Pons (tissue), 1 donor: ENCODE results near the gene A4GALT.
"Not testable (repeated sequence)": the region's sequence is repeated elsewhere in the genome, so short reads cannot be mapped to it uniquely, and the experiment has no call there.

ENCODE experiments used
- DNase-seq: peaks from one replicate; pipeline ENCODE4 v3.0.0-alpha.2; 2016; ENCODE audit warnings: low spot score

A4GALT gene, protein sequence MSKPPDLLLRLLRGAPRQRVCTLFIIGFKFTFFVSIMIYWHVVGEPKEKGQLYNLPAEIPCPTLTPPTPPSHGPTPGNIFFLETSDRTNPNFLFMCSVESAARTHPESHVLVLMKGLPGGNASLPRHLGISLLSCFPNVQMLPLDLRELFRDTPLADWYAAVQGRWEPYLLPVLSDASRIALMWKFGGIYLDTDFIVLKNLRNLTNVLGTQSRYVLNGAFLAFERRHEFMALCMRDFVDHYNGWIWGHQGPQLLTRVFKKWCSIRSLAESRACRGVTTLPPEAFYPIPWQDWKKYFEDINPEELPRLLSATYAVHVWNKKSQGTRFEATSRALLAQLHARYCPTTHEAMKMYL

DNA sequence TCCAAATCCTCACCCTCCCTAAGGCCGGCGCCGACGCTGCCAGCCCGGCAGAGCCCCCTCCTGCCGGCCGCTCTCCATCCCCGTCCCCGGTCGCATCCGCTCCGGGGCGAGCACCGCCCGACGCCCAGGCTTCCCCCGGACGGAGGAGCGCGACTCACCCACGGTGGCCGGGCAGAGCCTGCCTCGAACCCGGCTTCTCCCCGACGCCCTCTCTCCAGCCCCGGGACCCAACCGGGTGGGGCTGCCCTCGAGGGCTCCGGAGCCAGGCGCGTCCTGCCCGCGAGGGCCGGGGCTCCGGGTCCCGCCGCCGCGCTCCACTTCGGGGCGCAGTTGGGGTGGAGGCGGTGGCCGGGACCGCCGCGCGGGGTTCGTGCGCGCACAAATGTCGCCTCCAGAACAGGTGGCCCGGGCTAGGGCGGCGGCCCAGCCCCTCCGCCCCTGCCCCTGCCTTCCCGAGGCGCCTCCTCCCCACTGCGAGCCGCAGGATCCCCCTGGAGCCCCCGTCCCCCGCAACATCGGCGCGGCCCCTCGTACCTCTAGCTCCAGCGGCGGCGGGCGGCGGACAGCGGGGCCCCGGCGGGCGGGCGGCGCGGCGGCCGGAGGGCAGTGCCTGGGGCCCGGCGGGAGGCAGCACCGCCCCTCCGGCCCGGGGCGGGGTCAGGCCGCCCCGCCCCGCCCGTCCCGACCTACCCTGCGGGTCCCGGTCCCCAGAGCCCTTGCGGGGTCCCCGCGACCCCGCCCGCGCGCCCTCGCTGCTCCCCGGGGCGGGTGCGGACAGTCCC lies at the start of gene A4GALT:
TSS of gene A4GALT (minus strand) at position 608 of the 782 bp plus-strand sequence. CDS start 26,919 bp downstream, outside the sequence.
- DNase-seq, result no peak

DNA sequence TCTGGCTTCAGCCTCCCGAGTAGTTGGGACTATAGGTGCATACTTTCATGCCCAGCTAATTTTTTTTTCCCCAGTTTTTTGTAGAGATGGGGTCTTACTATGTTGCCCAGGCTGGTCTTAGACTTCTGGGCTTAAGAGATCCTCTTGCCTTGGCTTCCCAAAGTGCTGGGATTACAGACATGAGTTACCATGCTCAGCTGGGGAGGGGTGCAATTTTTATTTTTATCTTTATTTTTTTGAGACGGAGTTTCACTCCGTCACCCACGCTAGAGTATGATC lies 49.7 kb upstream of the A4GALT start:
- DNase-seq, result no peak

DNA sequence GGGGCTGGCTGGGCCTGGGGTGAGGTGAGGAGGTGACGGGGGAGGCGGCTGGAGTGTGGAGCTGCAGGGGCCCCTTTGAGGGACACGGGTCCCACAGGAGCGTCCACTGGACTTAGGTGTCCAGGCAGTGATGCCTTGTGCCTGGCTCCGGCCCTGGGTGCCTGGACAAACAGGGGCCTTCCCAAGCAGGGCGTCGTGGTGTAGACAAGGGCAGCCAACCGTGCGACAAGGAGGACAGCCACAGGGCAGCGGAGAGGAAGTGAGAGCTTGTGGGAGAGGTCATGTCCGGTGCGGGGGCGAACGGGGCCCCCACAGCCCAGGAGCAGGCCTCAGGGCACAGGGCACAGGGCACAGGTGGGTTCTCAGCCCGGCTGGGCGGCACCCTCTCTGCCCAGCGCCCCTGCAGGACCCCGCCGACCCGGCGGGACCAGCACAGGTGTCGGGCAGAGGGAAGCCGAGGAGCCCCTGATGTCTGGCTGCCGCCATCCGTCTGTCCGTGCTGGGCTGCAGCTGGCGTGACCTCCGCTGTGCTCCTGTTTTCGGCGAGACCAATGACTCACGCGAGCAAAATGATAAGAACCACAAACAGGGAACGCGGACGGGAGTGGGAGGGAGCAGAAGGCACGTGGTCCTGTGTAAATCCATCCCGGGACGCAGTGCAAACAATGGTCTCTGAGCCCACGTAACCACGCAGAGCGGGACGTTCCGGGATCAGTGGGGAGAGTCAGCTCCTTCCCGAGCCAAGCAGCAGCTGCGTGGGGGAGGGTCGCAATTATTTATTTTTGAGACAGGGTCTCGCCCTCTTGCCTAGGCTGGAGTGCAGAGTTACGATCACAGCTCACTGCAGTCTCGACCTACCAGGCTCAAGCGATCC lies 49.1 kb upstream of the A4GALT start:
- no peak for DNase-seq

DNA sequence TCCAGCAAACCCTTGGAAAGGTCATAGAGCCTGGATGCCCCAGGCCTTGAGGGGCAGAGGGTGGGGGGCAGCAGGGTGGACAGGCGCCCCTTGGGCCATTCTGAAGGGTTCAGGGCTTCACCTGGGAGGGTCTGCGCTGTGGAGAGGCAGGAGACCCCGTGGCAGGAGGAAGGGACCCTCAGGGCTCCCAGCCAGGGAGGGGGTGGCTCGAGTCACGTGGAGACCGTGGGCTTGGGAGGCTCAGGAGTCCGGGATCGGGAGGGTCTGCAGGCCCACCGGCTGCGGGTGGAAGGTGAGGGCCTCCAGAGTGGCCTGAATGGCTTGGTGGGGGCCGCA lies 48.5 kb upstream of the A4GALT start:
- DNase-seq, result no peak

DNA sequence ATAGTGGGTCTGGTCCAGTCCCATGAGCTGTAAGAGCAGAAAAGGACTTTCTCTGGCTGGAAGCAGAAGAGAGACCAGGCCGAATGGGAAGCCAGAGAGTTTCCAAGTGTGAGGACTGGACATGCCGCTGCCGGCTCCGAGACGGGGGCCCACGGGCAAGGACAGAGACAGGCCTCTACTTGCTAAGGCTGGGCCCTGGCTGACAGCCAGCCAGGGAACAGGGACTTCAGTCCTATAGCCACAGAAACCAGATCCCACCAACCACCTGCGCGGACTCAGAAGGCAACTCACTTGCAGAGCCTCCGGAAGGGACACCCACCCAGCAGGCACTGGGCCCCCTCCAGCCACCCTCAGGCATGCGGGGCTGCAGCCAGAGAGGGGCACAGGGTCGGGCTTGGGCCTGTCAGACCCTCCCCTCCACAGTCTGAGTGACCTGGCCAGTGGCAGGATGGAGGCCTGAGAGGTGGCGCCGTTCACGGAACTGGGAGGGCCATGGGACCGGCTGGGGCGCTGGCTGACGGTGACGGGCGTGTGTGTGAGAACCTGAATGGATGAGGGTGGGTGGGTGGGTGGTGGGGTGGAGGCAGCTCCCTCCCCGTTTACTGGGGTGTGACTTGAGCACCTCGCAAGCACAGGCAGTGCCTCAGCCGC lies 47.8 kb upstream of the A4GALT start:
- no peak for DNase-seq

DNA sequence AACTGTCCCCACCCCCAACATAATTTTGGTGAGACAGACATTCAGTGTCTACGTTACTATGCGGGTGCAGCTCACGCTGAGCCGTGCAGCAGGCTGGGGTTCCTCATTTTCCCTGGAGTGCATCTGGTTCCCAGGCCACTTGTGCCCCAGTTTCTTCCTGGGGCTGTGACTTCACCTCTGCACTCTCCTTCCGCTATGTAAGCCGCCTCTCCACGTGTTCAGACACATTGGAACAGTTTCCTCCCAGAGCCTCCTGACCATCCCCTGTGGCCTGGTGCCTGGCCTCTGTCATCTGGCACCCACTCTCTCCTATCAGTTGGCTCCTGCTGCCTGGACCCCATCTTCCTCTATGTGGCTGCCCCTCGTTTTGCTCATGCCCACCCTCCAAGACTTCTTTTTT lies 46.2 kb upstream of the A4GALT start:
- no peak for DNase-seq

DNA sequence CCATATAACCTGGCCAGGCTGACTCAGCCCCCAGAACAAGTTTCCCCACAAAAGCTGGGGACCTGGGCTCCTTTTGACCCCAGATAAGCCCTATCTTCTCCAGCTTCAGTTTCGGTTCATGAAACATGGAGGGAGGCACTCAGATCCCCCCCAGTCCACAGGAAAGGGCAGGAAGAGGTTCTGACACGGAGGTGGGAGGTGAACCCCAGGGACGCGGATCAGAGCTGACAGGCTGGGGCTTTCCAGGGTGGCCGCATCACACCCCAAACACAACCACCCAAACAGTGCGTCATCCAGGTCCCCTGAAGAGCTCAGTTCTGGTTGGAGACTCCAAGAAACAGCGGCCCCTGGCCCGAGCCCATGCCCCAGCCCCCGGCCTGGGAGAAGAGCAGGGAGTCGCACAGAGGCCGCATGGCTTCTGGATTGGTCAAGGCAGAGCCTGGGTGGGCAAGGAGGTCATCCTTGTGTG lies 44.3 kb upstream of the A4GALT start:
- DNase-seq, result no peak

- DNase-seq, result no peak
Observed at GRCh38 chr22:42763965-42764480, 43.4 kb upstream of the A4GALT start.

DNA sequence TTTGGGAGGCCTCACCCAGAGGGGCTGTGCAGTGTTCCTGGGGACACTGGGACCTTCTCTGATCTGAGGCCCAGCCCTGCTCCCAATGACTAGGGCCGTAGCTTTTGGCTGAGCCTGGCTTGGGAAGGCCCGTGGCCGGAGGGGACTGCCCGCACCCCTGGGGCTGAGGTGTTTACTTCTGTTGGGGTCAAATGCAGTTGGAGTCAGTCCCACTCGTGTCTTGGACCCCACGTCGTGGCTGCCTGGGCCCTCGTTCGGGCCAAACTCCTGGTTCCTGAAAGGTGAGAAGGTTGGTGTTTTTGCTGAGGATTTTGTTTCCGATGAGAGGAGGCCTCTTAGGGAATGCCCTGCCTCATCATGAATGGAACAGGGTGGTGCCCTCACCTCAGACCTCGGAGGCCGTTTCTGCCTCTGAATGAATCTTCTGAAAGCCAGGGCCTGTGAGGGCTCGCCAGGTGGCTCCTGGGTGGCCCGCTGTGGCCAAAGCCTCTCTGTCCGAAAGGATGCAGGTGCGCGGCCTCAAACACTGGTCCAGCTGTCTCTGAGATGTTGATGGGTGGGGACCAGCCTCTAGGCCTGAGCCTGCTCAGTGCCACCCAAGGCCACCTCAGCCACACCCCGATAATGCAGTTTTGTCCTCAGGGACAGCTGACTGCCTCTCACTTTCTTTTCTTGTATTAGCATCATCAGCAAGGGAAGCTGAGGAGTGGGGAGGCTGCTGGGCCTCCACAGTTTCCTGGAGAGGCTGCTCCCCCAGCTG lies 40.3 kb upstream of the A4GALT start:
- no peak for DNase-seq

- no peak for DNase-seq
Observed at GRCh38 chr22:42758931-42759629, 38.4 kb upstream of the A4GALT start.

DNA sequence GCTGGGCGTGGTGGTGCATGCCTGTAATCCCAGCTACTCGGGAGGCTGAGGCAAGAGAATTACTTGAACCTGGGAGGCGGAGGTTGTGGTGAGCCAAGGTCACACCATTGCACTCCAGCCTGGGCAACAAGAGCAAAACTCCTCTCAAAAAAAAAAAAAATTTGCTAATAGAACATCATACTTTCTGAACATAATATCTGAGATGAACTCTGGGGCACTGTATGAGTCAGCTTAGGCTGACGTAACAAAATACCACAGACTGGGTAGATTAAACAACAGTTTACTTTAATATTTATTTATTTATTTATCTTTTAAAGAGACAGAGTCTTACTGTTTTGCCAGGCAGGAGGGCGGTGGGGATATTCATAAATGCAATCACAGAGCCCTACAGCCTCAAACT lies 34.9 kb upstream of the A4GALT start:
- DNase-seq, result not testable (repeated sequence)

DNA sequence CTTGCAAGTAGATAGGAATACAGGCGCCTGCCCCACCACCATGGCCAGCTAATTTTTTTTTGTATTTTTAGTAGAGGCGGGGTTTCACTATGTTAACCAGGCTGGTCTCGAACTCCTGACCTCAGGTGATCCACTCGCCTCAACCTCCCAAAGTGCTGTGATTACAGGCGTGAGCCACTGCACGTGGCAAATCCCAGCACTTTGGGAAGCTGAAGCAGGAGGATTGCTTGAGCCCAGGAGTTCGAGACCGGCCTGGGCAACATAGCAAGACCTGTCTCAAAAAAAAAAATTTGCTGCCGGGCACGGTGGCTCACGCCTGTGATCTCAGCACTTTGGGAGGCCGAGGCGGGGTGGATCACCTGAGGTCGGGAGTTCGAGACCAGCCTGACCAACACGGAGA lies 34.5 kb upstream of the A4GALT start:
- not testable (repeated sequence) for DNase-seq

DNA sequence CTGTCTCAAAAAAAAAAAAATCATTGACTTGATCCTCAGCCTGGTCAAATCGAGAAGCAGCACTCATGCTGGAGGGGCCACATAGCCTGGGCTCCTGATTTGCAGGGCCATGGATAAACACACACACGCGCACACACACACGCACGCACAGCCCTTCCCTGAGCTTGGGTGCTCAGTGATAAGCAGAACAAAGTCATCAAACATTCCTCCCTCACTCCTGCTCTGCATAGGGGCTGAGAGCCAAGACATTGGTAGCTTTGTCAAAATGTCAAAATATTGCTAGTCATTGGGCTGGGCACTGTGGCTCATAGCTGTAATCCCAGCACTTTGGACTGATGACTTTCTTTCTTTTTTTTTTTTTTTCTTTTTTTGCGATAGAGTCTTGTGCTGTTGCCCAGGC lies 34.0 kb upstream of the A4GALT start:
- DNase-seq, result no peak

GRCh38 chr22:42752912-42753311 lies 32.2 kb upstream of the A4GALT start:
- DNase-seq, result no peak

GRCh38 chr22:42752230-42752746 lies 31.6 kb upstream of the A4GALT start:
- DNase-seq, result no peak

DNA sequence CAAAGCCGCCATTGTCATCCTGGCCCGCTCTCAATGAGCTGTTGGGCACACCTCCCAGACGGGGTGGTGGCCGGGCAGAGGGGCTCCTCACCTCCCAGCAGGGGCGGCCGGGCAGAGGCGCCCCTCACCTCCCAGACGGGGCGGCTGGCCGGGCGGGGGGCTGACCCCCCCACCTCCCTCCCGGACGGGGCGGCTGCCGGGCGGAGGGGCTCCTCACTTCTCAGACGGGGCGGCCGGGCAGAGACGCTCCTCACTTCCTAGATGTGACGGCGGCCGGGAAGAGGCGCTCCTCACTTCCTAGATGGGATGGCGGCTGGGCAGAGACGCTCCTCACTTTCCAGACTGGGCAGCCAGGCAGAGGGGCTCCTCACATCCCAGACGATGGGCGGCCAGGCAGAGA lies 29.8 kb upstream of the A4GALT start:
- not testable (repeated sequence) for DNase-seq

GRCh38 chr22:42747701-42748513 lies 27.2 kb upstream of the A4GALT start:
- DNase-seq, result no peak

- no peak for DNase-seq
Observed at GRCh38 chr22:42745118-42745517, 24.4 kb upstream of the A4GALT start.

DNA sequence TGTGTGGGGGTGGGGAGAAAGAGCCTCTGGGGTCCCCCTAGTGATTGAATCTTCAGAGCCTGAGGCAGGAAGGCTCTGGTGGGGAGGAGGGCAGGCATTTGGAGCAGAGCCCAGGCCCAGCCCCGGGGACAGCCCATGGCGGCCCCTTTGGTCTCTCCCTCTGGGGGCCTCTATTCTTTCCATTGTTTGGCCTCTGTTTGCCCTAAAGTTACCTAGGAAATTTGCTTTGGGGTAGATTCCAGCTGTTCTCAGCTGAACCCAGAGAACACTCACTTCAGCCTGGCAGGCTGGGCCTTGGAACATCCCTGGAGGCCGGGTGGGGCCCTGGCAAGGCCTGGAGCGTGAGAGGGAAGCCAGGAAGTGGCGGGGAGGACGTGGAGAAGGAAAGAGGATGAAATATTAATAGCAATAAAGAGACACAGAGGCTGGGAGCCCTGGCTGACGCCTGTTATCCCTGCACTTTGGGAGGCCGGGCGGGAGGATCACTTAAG lies 22.9 kb upstream of the A4GALT start:
- no peak for DNase-seq
